Measurements from ENCODE around the gene GATAD2A. TPM values are rescaled to one million over a fixed set of nuclear protein-coding genes. Genes with fewer than 3 reads are reported as not detected.

Gene GATAD2A
- total RNA-seq, 1 donor from 2014 or later = 84.0 TPM

DNA sequence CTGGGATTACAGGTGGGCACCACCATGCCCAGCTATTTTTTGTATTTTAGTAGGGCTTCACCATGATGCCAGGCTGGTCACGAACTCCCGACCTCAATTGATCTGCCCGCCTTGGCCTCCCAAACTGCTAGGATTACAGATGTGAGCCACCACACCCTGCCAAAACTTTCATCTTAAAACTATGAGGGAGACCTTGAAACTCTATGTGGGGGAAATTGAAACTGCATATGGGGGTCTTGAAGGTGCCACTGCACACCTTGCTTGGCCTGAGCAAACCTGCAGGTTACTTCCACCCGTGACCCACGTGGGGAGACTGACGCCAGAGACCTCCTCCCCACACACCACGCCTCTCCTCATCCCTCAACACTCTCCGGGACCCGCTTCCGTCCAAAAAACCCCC lies 148.2 kb downstream of the GATAD2A start:
- DNase-seq (no peak), ATAC-seq (no peak)
- H3K9me3 ChIP-seq = no peaks in the 10 kb centered on the region
- H3K27me3 ChIP-seq (ENCODE audit: low read depth) = peaks cover 18% of the 10 kb centered on the region
- intact Hi-C loops (cut with DNase I) = no loop called here
- H3K36me3 ChIP-seq = no peaks in the 10 kb centered on the region
- no peak overlapping the region for H3K27ac ChIP-seq
- H3K4me3 ChIP-seq = no peak overlapping the region
- TF ChIP-seq, protein P1, sequence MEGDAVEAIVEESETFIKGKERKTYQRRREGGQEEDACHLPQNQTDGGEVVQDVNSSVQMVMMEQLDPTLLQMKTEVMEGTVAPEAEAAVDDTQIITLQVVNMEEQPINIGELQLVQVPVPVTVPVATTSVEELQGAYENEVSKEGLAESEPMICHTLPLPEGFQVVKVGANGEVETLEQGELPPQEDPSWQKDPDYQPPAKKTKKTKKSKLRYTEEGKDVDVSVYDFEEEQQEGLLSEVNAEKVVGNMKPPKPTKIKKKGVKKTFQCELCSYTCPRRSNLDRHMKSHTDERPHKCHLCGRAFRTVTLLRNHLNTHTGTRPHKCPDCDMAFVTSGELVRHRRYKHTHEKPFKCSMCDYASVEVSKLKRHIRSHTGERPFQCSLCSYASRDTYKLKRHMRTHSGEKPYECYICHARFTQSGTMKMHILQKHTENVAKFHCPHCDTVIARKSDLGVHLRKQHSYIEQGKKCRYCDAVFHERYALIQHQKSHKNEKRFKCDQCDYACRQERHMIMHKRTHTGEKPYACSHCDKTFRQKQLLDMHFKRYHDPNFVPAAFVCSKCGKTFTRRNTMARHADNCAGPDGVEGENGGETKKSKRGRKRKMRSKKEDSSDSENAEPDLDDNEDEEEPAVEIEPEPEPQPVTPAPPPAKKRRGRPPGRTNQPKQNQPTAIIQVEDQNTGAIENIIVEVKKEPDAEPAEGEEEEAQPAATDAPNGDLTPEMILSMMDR (IDR thresholded peaks at IDR 0.05) = no peak
- no peaks in the 10 kb centered on the region for H3K4me1 ChIP-seq

DNA sequence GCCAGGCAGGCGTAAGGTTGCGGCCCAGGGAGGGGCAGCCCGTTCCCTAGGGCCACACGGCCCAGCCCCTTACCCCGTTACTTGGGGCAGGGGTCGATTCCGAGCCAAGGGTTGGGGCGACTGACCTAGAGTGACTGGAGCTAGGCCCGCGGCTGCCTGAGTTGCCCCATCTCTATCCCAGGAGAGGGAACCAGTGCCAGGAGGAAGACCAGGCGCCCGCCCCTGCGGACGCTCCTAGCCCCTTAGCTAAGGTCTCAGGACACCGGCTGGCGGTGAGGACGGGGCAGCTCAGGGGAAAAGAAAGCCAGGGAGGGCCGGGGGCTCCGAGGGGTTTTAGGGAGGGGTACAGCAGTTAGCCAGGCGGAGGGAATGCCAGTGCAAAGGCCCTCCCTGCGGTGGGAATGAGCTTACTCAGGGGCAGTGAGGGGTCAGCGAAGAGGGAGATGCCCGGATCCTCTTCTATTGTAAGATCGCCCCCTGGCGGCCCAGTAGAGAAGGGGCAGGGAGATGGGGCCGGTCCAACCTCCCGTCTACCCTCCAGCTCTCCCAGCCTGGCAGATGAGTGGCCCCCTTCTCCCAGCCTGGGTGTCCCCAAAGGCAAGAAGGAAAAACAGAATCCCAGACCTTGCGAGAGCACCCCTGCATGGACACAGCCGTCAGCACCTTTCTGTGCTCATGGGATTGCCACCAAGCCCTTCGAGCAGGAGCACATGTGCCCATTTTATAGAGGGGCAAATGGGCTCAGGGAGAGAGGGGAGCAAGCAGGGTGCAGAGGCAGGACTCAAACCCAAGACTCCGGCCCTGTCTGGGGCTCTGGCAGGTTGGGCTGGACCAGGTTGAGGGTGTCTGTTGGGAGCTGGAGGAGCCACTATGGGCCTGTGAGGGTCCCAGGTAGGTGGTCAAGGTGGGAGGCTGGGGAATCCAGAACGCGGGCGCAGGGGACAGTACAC lies 148.9 kb downstream of the GATAD2A start:
- no peaks in the 10 kb centered on the region for H3K36me3 ChIP-seq
- H3K27ac ChIP-seq = no peak overlapping the region
- peaks cover 18% of the 10 kb centered on the region for H3K27me3 ChIP-seq (ENCODE audit: low read depth)
- peak; percentile 68 to 72 for ATAC-seq
- no peaks in the 10 kb centered on the region for H3K9me3 ChIP-seq
- no peak overlapping the region for H3K4me3 ChIP-seq
- DNase-seq = peak; percentile 74
- intact Hi-C loops (cut with DNase I) = no loop called here
- TF ChIP-seq, protein P1 (IDR thresholded peaks at IDR 0.05) = peak; percentile 79
- H3K4me1 ChIP-seq = no peaks in the 10 kb centered on the region

DNA sequence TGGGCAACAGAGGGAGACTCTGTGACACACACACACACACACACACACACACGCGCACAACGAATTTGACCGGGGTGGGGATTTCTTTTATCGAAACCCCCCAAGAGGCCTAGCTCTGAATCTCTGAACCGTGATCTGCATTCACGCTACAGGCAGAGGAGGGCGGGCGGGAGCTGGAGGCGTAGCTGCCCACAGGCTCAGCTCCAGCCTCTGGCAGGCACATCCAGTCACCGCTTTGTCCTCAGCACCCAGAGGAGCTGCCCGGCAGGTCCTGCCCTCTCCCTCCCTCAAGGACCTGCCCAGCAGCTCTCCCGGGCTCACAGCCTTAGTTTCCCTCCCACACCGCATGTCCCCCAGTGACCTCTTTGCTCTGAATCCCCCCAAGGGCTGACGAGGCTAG lies 152.6 kb downstream of the GATAD2A start:
- H3K4me3 ChIP-seq = no peak overlapping the region
- TF ChIP-seq, protein P1 (IDR thresholded peaks at IDR 0.05) = no peak
- no peak overlapping the region for H3K27ac ChIP-seq
- ATAC-seq = no peak
- no peak for DNase-seq
- intact Hi-C loops (cut with DNase I) = no loop called here
- no peaks in the 10 kb centered on the region for H3K4me1 ChIP-seq
- no peaks in the 10 kb centered on the region for H3K9me3 ChIP-seq
- H3K27me3 ChIP-seq (ENCODE audit: low read depth) = peaks cover 9% of the 10 kb centered on the region
- no peaks in the 10 kb centered on the region for H3K36me3 ChIP-seq

Small RNAs within 50 kb of the gene (microRNA-seq; reads per million reads assigned to microRNA genes)
- gene MIR640 (ENCODE audit: borderline number of aligned reads) = not detected

Other genes with a start within 250 kb of the GATAD2A start
- gene MEF2B, start 235.4 kb upstream of the GATAD2A start, total RNA-seq = 2.7 TPM
- 29.4 TPM for gene BORCS8, start 213.5 kb upstream of the GATAD2A start, total RNA-seq
- 67.0 TPM for gene RFXANK, start 213.4 kb upstream of the GATAD2A start, total RNA-seq
- gene NR2C2AP, start 202.3 kb upstream of the GATAD2A start, total RNA-seq = 12.9 TPM
- not detected for gene NCAN, start 193.7 kb upstream of the GATAD2A start, total RNA-seq
- 0.65 TPM for gene TM6SF2, start 132.4 kb upstream of the GATAD2A start, total RNA-seq
- 41.4 TPM for gene SUGP1, start 85.2 kb upstream of the GATAD2A start, total RNA-seq
- gene MAU2, start 84.8 kb upstream of the GATAD2A start, total RNA-seq = 69.7 TPM
- 2.9 TPM for gene TSSK6, start 109.9 kb downstream of the GATAD2A start, total RNA-seq
- 218 TPM for gene NDUFA13, start 110.5 kb downstream of the GATAD2A start, total RNA-seq
- gene YJEFN3, start 123.2 kb downstream of the GATAD2A start, total RNA-seq = 6.6 TPM
- 0.12 TPM for gene CILP2, start 132.6 kb downstream of the GATAD2A start, total RNA-seq
- 3.7 TPM for gene PBX4, start 213.0 kb downstream of the GATAD2A start, total RNA-seq
- gene LPAR2, start 222.5 kb downstream of the GATAD2A start, total RNA-seq = 40.3 TPM
- 54.4 TPM for gene GMIP, start 238.0 kb downstream of the GATAD2A start, total RNA-seq